GM19099 (cell line): Measurements from ENCODE around the gene PLIN5.

ENCODE experiments used
- POLR2A ChIP-seq: IDR thresholded peaks from 3 replicates; pipeline ENCODE4 v1.6.1; 2011; ENCODE audit warnings: low read depth; ENCODE audit not compliant: insufficient read length; ENCODE audit errors: extremely low read depth

PLIN5 gene

GRCh38 chr19:4576016-4576933, 41.3 kb upstream of the PLIN5 start:
- no peak for TF ChIP-seq POLR2A

- TF ChIP-seq POLR2A: no peak
These were observed 40.4 kb upstream of the PLIN5 start for GRCh38 chr19:4575267-4576015.

GRCh38 chr19:4573682-4574081, 38.7 kb upstream of the PLIN5 start:
- TF ChIP-seq POLR2A: no peak

- TF ChIP-seq POLR2A: no peak
These were observed 36.4 kb upstream of the PLIN5 start for GRCh38 chr19:4571305-4571917.

- no peak for TF ChIP-seq POLR2A
These were observed 35.9 kb upstream of the PLIN5 start for GRCh38 chr19:4570916-4571304.

GRCh38 chr19:4570402-4570801, 35.4 kb upstream of the PLIN5 start:
- no peak for TF ChIP-seq POLR2A

GRCh38 chr19:4568886-4569285, 33.9 kb upstream of the PLIN5 start:
- TF ChIP-seq POLR2A: no peak

- no peak for TF ChIP-seq POLR2A
These were observed 32.6 kb upstream of the PLIN5 start for GRCh38 chr19:4567584-4568071.

- no peak for TF ChIP-seq POLR2A
These were observed 31.5 kb upstream of the PLIN5 start for GRCh38 chr19:4566402-4567051.

- no peak for TF ChIP-seq POLR2A
These were observed 24.5 kb upstream of the PLIN5 start, which contains the start of gene SEMA6B for GRCh38 chr19:4559569-4559968. SEMA6B (minus strand) TSS chr19:4559684; CDS start chr19:4558457, 1,227 bp downstream.

- no peak for TF ChIP-seq POLR2A
These were observed 23.2 kb upstream of the PLIN5 start for GRCh38 chr19:4557971-4558941.

- TF ChIP-seq POLR2A: no peak
These were observed 22.3 kb upstream of the PLIN5 start for GRCh38 chr19:4557144-4557970.
